Activated CD8-positive, alpha-beta memory T cell treated with anti-CD3 and anti-CD28 coated beads, Interleukin-2, amount 10 ng/mL, durations not matched to agents 7 days and 5 days (primary cell): ENCODE data around the gene PLPP3. TPM values are rescaled to one million over a fixed set of nuclear protein-coding genes. Genes with fewer than 3 reads are reported as not detected.

ENCODE experiments used
- total RNA-seq, 2 experiments: library from RNA; stranded (reverse); gene quantifications; one replicate each; pipeline ENCODE4 v1.2.3, GENCODE V29; 2021

PLPP3 gene
- total RNA-seq, 2 experiments from 2014 or later = not detected

Other genes with a start within 250 kb of the PLPP3 start
- not detected for gene PRKAA2, start 65.8 kb upstream of the PLPP3 start, total RNA-seq
- not detected for gene FYB2, start 239.8 kb upstream of the PLPP3 start, total RNA-seq